GM21381 (cell line): ENCODE data around the gene TSHZ1.

Experiments used
- ATAC-seq: cut with Tn5 transposase; IDR thresholded peaks from one replicate; pipeline ENCODE4 v1.9.1; 2021; ENCODE audit warnings: mild to moderate bottlenecking, moderate library complexity; ENCODE audit not compliant: unreplicated experiment

The TSHZ1 gene

DNA sequence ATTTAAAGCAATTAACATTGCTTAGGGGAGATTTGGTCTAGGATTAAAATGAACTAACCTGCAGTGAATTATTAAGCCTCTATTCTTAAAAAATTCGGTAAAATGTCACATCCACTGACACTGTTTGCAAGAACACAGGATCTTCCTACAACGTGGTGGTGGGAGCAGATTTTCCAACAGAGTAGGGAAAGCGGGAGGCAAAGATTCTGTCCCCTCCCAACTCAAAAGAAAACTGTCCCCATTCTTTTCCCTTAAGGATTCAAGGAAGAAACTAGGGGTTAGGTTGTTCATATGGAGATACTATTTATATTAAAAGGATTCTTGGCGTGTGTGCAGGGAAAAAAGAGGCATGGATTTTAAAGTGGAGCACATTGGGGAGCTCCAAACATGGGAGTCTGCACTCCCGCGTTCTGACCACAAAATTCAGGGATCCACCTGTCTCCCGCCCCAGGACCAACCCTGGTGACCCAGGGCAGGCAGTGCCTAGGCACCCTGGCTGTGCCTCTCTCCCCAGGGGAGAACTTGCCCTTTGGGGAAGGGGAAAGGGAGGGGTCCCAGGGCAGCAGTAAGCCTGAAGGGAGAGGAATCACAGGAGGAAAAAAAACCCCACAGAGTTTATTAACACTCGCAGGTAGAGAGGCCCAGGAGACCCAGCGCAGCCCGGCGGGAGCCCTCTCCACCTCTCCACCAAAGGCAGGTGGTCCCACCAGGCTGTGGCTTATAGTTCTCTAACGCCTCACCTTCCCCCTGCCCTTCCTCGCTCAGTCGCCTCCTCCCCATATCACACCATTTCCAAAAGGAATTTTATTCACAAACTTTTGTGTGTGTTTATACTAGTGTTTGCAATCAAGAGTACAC is 3.9 kb upstream of the TSHZ1 start:
- no peak for ATAC-seq

DNA sequence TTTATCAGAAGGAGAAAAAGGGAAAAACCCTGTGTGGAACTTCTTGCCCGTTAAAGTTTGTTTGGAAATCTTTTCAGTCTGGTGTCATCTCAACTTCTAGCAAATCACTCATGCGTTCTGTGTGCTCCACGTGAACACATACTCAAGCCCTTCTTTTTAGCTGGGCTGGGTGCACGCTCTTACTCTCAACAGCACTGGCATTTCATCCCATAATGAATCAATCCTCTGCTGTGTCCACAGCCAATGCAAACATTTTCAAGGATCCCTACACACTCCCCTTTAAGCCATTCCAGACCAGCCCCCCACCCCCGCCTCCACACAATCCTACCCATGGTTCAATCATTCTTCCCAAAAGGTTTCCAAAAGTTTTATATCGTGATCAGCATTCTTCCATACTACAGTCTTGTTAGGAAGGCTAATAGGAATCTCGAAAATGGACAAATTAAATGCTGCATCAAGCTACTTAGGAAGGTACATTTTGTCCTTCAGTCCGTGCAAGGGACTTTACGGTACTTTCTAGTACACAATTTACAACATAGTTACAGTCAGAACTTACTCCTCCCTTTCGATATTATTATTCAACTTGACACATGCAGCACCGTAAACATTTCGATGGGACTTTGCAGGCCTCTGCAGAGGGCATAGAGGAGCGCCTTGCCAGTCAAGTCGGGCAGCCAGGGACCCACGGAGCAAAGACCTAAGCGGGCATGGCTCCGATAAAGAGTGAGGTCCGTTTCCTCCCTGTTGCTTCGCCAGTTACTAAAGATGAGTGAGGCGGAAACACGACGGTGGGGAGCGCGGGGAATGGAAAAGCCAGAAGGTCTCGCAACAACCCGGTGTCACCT is 3.1 kb upstream of the TSHZ1 start:
- ATAC-seq = no peak

DNA sequence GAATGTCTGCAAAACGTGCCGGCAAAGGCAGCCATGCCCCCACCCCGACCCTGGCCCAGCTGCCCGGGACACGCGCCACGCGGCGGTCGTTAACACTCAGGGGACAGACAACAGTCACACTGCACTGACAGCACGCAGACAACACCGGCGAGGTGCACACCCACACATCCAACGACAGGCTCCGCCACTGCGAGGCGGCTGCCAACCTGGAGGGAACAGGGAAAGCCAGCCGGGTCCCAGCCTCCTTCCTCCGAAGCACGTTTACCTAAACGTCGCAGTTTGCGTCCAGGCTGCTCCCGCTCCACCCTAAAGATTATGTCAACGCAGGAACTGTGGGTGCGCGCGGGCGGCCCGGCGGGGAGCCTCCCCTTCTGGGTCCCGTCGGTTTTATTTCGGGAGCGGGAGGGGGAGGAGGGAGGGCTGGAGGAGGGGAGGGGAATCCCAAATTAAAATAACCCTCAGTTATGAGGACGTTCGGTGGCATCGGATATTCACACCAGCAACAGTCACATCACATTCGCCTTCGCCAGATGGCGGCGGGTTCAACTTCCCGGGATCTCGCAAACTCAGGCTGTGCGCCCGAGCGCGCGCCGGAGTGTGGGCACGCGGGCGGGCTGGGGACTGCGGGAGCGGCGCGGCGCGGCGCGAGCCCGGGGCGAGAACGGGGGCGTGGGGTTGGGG is 2.3 kb upstream of the TSHZ1 start:
- ATAC-seq = peak; percentile 14

DNA sequence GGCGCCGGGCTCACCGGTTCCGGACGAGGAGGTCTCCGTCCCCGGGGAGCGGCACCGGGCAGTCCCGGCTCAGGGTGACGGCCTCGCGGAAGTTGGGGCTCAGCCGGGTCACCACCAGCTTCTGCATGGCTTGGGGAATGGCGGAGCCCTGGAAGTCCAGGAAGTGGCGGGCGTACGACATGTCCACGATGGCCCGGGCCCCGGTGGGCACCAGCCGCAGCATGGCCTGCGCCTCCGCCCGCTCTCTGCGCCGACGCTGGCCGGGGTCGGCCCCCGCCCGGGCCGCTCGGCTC is 1.8 kb upstream of the TSHZ1 start:
- no peak for ATAC-seq

DNA sequence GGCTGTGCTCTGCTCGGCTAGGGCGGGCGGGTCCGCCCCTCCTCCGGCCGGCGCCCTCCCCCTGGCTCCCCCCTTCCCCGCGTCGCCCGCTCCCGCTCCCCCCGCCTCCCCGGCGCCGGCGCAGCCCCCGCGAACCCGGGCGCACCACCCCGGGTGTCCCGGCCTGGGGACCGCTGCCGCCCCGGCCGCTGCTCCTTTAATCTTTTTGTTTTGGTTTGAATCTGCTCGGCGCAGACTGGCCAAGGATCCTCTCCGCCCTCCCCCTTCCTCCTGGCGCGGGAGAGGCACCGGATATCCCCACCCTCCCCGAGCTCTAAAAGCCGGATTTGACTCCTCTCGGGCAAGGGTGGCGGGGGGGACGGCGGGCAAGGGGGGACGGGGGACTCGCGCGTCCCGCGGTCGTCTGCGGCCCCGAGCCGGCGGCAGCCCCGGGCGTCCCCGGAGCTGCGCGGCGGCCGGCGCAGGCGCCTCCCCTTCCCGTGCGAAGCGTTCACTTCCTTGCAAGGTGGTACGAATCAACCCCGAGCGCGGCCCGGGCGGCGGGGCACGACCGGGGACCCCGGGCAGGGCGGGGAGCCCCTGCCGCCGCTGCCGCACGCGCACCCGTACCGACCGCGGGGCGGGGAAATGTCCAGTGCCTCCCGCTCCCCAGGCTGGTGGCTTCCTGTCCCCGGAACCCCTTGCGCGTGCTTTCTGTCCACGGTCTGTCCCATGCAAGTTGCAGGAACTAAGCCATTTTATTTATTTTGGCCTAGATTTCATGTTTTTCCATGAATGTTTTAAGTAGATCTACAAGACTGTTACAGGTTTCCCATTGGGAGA is 1.3 kb upstream of the TSHZ1 start, which contains the start of gene PTGR3:
PTGR3 (minus strand) TSS at position 11 of the 822 bp plus-strand sequence. CDS start 81 bp downstream, outside the sequence.
- ATAC-seq = peak; percentile 45

DNA sequence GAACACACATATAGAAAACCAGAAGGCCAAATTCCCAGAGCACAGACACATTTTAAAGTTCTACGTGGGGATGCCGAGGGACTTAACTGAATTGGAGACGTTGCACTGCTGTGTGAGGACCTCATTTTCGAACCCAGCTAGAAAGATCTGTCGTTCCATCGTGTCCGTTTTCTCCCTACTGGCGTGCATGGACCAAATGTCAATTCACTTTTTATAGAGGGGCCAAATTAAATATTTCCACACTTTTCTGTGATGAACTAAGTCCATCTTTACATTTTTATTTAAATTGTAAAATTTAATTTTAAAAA is 692 bp upstream of the TSHZ1 start:
- ATAC-seq = no peak

DNA sequence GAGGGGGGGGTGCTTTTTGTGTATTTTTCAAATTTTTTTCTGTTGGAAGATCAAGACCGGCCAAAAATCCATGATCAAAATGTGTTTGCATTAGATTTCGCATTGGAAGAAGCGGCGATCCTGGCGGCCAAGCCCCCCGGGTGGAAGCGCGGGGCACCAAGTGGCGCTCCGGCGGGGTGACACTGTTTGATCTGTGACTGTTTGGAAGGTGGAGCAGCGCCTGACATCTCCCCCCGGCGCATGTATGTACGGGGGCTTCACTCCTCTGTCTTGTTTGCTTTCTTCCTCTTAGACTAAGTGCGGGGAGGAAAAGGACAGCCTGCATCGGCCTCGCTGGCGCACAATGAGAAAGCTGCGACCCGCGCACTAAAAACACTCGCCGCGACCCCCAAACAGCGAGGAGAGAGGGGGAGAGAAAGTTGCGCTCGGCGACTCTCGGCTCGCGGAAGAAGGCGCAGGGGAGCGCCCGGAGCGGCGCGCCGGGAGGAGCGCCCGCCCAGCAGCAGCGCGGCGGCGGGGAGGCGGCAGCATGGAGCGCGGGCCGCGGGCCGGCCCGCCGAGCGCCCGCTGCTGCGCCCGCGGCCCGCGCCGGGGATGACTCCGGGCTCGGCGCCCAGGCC is 515 bp downstream of the TSHZ1 start:
- no peak for ATAC-seq

DNA sequence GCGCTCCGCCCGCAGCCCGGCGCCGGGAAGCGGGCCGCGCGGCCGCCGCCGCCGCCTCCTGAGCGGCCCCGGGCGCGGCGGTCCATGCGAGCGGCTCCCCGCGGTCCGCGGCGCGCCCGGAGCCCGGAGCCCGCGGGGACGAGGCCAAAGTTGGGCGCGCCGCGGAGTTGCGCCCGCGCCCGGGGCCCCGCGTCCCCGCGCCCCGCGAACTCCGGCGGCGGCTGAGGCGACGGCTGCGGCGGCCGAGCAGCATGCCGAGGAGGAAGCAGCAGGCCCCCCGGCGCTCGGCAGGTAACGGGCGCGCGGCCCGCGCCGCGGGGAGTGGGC is 992 bp downstream of the TSHZ1 start:
- ATAC-seq = no peak

DNA sequence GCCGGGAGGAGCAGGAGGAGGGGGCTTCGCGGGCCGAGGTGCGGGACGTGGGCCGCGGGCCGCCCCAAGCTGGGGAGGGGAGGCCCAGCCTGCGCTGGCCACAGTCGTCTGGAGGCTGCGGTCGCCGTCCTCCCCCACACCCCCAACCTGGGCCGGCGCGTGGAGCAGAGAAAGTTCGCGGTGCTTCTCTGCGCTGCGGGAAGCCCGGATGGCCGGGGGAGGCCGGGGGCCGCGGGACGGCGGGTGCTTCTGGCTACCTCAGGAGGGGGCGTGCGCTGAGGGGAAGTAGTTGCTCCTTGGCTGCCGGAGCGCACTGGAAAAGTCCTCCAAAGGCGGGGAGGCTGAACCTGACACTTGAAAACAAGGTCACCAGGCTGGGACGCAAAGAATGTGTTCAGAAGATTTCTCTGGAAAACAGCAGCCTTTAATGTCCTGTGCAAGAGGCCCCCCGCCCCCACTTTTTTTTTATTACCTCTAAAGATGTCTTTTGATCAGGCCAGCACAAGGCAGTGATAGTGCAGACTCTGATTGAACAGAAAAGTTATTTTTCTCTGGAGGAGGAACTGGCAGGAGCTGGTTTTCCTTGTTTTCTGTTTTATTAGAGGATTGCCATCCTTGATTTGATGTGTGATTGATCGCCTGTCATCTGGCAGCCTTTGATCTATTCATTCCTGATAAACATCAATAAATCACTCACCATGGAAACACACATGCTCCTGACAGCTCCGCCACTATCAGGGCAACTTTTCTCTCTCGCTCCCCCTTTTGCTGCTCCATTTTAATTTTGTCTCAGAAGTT is 1.6 kb downstream of the TSHZ1 start:
- ATAC-seq = no peak

DNA sequence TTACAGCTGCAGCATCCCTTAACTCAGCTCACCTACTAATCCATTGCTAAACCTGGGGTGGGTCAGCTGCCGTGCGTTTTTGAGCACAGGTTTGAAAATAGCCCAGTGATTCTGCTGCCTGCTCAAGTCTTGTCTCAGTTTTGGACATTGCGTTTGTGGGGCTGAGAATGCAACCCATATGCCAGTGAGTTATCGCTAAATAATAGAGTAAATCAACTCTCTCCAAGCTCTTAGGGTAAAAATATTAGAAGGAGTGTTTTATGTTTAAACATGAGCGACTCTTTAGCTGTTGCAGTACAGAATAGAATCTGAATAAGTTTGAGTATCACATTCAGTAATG is 2.1 kb downstream of the TSHZ1 start:
- no peak for ATAC-seq

DNA sequence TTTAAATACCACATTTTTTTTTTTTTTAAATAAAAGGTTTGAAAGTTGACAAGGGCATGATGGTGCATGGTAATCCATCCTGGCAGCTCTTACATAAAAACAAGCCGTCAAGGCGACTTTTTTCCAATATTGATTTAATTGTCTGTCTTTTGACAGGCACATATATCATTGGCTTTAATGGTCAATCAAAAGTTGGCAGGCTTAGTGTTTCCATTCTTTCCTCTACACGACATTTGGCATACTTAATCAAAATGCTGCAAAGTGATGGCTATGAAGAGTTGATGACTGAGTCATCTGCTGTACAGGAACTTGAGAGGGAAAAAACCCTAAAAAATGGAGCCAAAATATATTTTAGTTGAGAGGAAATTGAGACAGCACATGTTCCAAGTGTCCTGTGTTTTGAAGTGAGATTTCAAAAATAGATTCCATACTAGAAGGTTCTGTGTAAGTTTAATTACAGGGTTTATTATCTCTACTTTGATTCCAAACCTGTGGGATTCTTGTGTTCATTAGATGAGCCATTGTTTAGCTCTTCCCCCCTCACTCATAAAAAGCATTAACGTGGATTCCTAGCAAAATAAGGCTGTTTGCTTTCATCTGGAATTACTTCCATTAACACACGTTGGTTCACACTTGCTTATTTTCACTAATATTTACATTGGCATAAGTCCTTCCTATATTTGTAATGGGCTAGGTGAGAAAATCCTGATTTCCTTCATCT is 3.2 kb downstream of the TSHZ1 start:
- no peak for ATAC-seq

DNA sequence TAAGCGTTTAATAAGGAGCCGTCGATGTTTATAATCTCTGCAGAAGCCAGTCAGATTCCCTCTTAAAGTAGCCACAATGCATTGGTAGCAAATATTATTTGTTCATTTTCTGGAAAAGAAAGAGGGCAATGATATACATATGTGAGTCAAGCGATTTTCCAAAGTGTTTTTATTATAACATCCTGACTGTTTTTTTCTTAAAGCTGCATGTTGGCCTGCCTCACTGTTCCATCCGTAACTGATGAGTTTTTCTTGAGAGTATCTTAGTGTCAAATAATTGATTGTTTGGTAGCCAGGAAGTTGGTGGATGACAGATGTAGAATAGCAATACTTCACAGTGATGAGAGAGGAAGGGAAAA is 3.7 kb downstream of the TSHZ1 start:
- no peak for ATAC-seq

DNA sequence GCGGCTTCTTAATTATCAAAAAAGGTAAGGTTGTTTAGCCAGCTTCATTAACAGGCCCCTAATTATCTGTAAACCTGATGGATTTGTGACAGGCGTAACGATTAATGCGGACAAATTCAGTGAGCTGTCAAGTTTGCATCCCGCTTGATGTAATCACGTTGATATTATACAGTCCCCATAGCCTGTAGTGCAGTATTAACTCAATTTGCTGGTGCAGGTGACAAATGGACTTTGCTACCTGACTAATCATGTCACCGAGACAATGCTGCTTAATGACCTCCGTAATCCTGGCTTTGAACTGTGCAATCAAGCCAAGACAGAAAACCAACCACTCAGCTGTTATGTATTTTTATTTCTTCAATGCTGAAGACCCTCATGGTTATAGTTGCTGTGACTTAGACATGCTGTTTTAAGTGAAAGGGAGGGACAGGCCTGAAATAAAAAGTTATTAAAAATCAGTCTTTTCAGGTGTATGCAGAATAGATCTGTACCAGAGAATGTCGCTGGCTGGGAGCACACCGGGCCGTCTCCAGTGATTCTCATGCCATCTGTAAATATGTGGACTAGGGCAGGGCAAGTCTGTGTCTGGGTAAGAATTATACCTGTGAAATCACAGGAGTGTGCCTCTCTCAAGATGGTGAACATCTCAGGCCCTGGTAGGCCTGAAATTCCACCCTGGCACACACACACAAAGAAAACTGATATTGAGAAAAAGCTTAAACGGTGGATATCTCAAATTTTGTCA is 4.3 kb downstream of the TSHZ1 start:
- no peak for ATAC-seq

DNA sequence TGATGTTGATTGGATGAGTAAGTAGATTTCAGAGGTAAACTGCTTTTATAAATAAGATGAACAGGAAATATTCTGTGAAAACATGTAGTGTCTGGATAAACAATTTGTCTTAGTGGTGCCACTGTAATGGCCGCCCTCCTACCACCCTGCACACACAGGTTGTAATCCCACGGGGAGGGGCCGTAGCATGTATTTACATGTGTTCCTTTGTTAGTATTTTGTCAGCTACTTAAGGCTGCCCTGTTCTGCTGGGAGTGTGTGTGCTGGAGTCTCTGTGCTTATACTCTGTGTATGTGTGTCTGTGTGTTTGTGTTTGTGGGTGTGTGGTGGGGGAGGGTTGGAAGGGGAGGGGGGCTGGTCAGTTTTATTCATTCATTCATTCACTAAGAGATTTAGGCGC is 5.1 kb downstream of the TSHZ1 start:
- ATAC-seq = no peak

DNA sequence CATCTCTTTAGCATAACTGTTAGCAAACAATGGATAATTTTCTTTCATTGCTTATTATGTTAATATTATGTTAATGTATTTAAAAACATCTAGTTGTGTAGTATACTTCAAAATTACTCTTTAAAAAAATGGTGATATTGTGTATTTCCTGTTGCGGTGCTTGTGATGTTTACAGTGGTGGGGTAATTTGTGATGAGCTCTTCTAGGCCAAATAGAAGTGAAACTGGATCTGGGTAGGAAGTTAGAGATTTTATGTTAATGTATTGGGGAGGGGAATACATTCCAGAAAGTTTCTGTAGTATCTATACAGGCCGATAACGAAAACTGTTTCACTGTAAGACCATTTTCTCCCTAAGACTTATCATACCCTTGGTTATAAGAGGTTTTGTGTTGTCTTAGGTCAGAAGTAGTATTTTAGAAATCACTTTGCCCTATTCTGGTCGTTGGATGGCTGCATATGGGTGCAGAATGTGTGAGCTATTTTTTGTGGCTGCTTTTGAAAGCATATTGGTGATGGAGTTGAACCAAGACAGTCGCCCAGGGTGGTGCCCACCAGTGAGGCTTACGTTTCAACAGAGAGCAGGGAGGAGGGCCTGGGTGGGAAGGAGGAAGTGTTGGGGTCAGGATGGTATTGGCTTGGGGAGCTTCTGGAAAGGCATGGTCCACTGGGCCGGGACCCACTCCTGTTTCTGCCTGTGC is 5.8 kb downstream of the TSHZ1 start:
- no peak for ATAC-seq

DNA sequence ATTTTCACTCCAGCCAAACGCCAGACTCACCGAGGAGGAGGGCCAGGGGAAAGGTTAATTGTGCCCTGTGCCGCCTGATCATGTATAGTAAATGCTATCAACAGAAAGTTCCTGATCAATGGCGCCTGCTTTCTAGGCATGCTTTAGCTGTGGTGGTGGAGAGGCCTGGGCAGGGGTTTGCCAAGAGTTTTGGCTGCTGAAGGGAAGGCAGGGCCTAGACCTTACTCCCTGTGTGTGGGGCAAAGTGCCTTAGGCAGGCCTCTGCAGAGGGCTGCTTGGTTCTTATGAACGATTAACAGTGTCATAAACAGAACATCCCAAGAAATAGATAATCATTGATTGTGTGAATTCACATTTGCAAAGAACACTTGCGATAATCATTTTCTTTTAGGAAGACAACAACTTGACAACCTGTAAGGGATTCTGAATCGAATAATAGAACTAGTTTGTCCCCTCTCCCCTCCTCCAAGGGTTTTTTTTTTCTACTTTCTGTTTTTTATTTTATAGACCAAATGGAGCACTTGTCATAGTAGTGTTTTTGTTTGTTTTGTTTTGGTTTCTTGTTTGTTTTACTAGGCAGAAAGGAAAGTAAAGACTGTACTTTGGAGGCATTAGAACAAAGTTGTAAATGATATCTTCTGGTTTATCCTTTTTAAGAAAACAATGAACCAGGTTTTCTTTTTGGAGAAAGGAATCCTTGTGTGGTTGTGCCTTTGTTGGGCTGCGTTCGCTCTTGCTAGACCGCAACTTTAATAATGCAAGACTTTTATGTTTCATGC is 6.5 kb downstream of the TSHZ1 start:
- ATAC-seq = no peak
